PC-3 (cell line): ENCODE results near the gene CSTF3. TPM values are rescaled to one million over a fixed set of nuclear protein-coding genes. Genes with fewer than 3 reads are reported as not detected.
"Not testable (repeated sequence)": the region's sequence is repeated elsewhere in the genome, so short reads cannot be mapped to it uniquely, and the experiment has no call there.

Experiments
- ATAC-seq: fragments of 200-7000 bp; cut with Tn5 transposase; 2 replicates; pipeline ENCODE4 v1.9.1; 2020; ENCODE audit warnings: mild to moderate bottlenecking, moderate library complexity
- BruUV-seq: library from RNA; stranded (reverse); fragments of 400-500 nt; replicated peaks from 2 replicates; lab custom pipeline; 2021; lab: Mats Ljungman, UMichigan
- CTCF ChIA-PET: fragments of 300-600 bp; sonication (Branson Sonifier 250); formaldehyde crosslinking; loops from one replicate; lab custom pipeline; 2022; ENCODE audit warnings: antibody characterized with exemption; lab: Charles Lee
- POLR2A ChIA-PET: fragments of 300-600 bp; sonication (Branson Sonifier 250); formaldehyde crosslinking; loops from one replicate; lab custom pipeline; 2022; ENCODE audit warnings: antibody characterized with exemption; ENCODE audit not compliant: unreplicated experiment; lab: Charles Lee
- DNase-seq: peaks from one replicate; pipeline ENCODE4 v3.0.0-alpha.2; 2015
- H2AFZ ChIP-seq: fragments of 300-600 bp; sonication (generic); 2 replicates; pipeline ENCODE4 v1.6.0; 2016; ENCODE audit warnings: antibody characterized with exemption, low read length
- H3F3A ChIP-seq: fragments of 300-600 bp; sonication (generic); one replicate; pipeline ENCODE4 v1.6.0; 2017; ENCODE audit warnings: antibody characterized with exemption, low read length, control low read depth, mild to moderate bottlenecking; ENCODE audit not compliant: unreplicated experiment
- H3K27ac ChIP-seq: fragments of 300-600 bp; sonication (generic); 2 replicates; pipeline ENCODE4 v1.5.1; 2016; ENCODE audit warnings: mild to moderate bottlenecking, low read length
- H3K27me3 ChIP-seq: fragments of 300-600 bp; sonication (generic); 2 replicates; pipeline ENCODE4 v1.6.1; 2016; ENCODE audit warnings: low read length, mixed read lengths
- H3K36me3 ChIP-seq: fragments of 300-600 bp; sonication (generic); 2 replicates; pipeline ENCODE4 v1.6.1; 2016; ENCODE audit warnings: low read depth, mixed run types, low read length, mixed read lengths
- H3K4me1 ChIP-seq: fragments of 300-600 bp; sonication (generic); 2 replicates; pipeline ENCODE4 v1.5.1; 2016; ENCODE audit warnings: low read length; ENCODE audit not compliant: insufficient read depth
- H3K4me2 ChIP-seq: fragments of 300-600 bp; sonication (generic); 2 replicates; pipeline ENCODE4 v1.6.0; 2016; ENCODE audit warnings: low read length
- H3K4me3 ChIP-seq: fragments of 300-600 bp; sonication (generic); 2 replicates; pipeline ENCODE4 v1.5.1; 2016; ENCODE audit warnings: mild to moderate bottlenecking, low read length, mixed read lengths
- H3K79me2 ChIP-seq: fragments of 300-600 bp; sonication (generic); 2 replicates; pipeline ENCODE4 v1.6.1; 2017; ENCODE audit warnings: low read length, mixed read lengths
- H3K9ac ChIP-seq: fragments of 300-600 bp; sonication (generic); 2 replicates; pipeline ENCODE4 v1.6.0; 2016; ENCODE audit warnings: mild to moderate bottlenecking, low read length
- H3K9me2 ChIP-seq: fragments of 300-600 bp; sonication (generic); replicated peaks from 2 replicates; pipeline ENCODE4 v1.6.1; 2016; ENCODE audit warnings: mixed run types, low read length, mixed read lengths
- H3K9me3 ChIP-seq: fragments of 300-600 bp; sonication (generic); 2 replicates; pipeline ENCODE4 v1.6.1; 2016; ENCODE audit warnings: low read length, mixed read lengths
- H4K20me1 ChIP-seq: fragments of 300-600 bp; sonication (generic); 2 replicates; pipeline ENCODE4 v1.6.1; 2016; ENCODE audit warnings: low read length, mixed read lengths
- EZH2 ChIP-seq: fragments of 300-600 bp; sonication (generic); IDR thresholded peaks from one replicate; pipeline ENCODE4 v1.6.1; 2017; ENCODE audit warnings: antibody characterized with exemption, mild to moderate bottlenecking, low read length; ENCODE audit not compliant: unreplicated experiment
- EZH2phosphoT487 ChIP-seq: fragments of 300-600 bp; sonication (generic); IDR thresholded peaks from 2 replicates; pipeline ENCODE4 v1.6.1; 2018; ENCODE audit warnings: mild to moderate bottlenecking, antibody characterized with exemption, low read length, borderline replicate concordance
- intact Hi-C: fragments of 100-400 bp; cut with micrococcal nuclease; formaldehyde crosslinking; loops from 2 replicates; pipeline ENCODE4 v1.9.0; 2023
- total RNA-seq: library from RNA; depleted of rRNA; stranded (reverse); fragments of >200 nt; gene quantifications from 2 replicates; pipeline ENCODE4 v1.2.3, GENCODE V29; 2014
- TF ChIP-seq, protein P1 (sequence below): fragments of 300-600 bp; sonication (generic); conservative IDR thresholded peaks from 2 replicates; pipeline ENCODE4 v1.5.1; 2017; ENCODE audit warnings: antibody characterized with exemption, low read depth, mild to moderate bottlenecking, low read length

Gene CSTF3
- total RNA-seq, 1 experiment from 2014 or later, result 30.0 TPM

DNA sequence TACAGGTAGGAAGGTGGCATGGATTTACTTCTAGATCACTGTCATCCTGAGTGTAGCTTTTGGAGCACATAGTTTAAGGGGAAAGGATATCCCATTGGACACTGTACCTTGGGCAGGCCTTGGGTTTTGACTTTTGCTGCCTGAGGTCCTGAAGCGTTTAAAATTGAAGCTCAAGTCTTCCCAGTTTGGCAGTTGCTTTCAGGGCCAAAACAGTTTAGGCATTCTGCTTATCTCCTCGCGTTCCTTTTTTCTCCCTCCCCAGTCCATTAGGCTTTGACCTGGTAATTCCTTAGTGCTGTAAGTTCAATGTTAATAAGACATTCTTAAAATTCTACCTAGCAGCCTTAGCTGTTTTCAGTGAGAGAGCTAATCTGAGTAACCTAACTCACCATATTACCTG, 35.7 kb downstream of the CSTF3 start:
- Histone ChIP-seq H2AFZ (no peak overlapping the region), H4K20me1 (no peaks in the 10 kb centered on the region), H3K79me2 (no peaks in the 10 kb centered on the region), H3F3A (no peaks in the 10 kb centered on the region), H3K4me2 (no peak overlapping the region), H3K27me3 (no peaks in the 10 kb centered on the region), H3K36me3 (no peaks in the 10 kb centered on the region; the same call in 1 of the 2 replicates), H3K4me1 (0 out of 2 replicates have a peak, but pooled peaks cover 5% of the 10 kb centered on the region), H3K9ac (no peak overlapping the region), H3K4me3 (no peak overlapping the region), H3K27ac (no peak overlapping the region), H3K9me2 (no peaks in the 10 kb centered on the region), H3K9me3 (no peaks in the 10 kb centered on the region)
- POLR2A ChIA-PET, result no interaction called here
- intact Hi-C loops, result no loop called here
- BruUV-seq, result no TSS peak
- no peak for TF ChIP-seq EZH2
- TF ChIP-seq EZH2phosphoT487, result no peak
- TF ChIP-seq, protein P1, sequence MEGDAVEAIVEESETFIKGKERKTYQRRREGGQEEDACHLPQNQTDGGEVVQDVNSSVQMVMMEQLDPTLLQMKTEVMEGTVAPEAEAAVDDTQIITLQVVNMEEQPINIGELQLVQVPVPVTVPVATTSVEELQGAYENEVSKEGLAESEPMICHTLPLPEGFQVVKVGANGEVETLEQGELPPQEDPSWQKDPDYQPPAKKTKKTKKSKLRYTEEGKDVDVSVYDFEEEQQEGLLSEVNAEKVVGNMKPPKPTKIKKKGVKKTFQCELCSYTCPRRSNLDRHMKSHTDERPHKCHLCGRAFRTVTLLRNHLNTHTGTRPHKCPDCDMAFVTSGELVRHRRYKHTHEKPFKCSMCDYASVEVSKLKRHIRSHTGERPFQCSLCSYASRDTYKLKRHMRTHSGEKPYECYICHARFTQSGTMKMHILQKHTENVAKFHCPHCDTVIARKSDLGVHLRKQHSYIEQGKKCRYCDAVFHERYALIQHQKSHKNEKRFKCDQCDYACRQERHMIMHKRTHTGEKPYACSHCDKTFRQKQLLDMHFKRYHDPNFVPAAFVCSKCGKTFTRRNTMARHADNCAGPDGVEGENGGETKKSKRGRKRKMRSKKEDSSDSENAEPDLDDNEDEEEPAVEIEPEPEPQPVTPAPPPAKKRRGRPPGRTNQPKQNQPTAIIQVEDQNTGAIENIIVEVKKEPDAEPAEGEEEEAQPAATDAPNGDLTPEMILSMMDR, result no peak
- ATAC-seq, result no peak
- CTCF ChIA-PET, result no interaction called here
- no peak for DNase-seq

DNA sequence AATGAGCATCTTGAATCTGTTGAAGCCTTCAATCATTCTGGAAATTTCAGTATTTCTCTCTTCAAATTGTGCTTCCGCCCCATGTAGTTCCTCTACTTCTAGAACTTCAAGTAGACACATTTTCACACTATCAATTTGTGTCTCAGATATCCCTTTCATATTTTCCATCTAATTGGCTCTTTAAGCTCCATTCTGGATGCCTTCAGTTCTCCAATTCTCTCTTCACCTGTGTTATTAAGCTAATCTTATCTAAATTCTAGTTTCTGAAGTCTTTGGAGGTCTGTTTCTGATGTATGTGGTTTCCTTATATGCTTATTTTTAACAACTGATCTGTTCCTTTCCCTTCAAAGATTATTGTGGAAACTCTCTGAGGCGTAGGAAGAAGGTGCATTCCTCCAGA, 36.3 kb downstream of the CSTF3 start:
- intact Hi-C loops, result no loop called here
- Histone ChIP-seq H3K79me2 (no peaks in the 10 kb centered on the region), H4K20me1 (no peaks in the 10 kb centered on the region), H3K27ac (no peak overlapping the region), H3K9me2 (no peaks in the 10 kb centered on the region), H3K27me3 (no peaks in the 10 kb centered on the region), H3K4me2 (no peak overlapping the region), H2AFZ (no peak overlapping the region), H3K36me3 (no peaks in the 10 kb centered on the region; the same call in 1 of the 2 replicates), H3F3A (no peaks in the 10 kb centered on the region), H3K4me3 (no peak overlapping the region), H3K9ac (no peak overlapping the region), H3K9me3 (no peaks in the 10 kb centered on the region), H3K4me1 (0 out of 2 replicates have a peak, but pooled peaks cover 5% of the 10 kb centered on the region)
- ChIA-PET CTCF (no interaction called here), POLR2A (no interaction called here)
- ATAC-seq, result no peak
- TF ChIP-seq EZH2phosphoT487, result no peak
- TF ChIP-seq EZH2, result no peak
- TF ChIP-seq, protein P1, result no peak
- no peak for DNase-seq
- BruUV-seq, result no TSS peak

DNA sequence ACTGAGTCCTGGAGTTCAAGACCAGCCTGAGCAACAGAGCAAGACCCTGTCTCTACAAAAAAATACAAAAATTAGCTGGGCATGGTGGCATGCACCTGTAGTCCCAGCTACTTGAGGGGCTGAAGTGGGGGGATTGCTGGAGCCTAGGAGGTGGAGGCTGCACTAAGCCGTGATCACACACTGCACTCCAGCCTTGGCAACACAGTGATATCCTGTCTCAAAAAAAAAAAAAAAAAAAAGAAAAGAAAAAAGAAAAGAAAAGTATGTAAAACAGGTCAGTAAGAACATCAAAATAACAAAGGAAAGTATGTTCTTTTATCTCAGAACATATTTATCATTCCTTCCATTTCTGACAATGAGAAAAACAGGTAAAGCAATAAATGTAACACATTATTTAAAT, 38.6 kb downstream of the CSTF3 start:
- H2AFZ ChIP-seq, POLR2A ChIA-PET, H3K4me3 ChIP-seq, H3K36me3 ChIP-seq, DNase-seq, H3F3A ChIP-seq, H3K9me3 ChIP-seq, BruUV-seq, H3K9me2 ChIP-seq, intact Hi-C loops, H3K27ac ChIP-seq, H4K20me1 ChIP-seq, H3K79me2 ChIP-seq, H3K9ac ChIP-seq, ATAC-seq, CTCF ChIA-PET, H3K4me2 ChIP-seq, H3K4me1 ChIP-seq, H3K27me3 ChIP-seq: not testable (repeated sequence)
